Subcutaneous abdominal adipose tissue (tissue), 5 donors: Measurements from ENCODE around the gene TTC23.
A peak's percentile ranks its signal among the peaks of the same experiment; 100 is the strongest.

Experiments used
- H3K27ac ChIP-seq: one replicate; pipeline ENCODE4 v1.7.0; 2013; ENCODE audit warnings: low read depth, mild to moderate bottlenecking, inconsistent platforms, low read length, moderate library complexity
- H3K27me3 ChIP-seq, 5 donors: one replicate each; pipeline ENCODE4 v1.7.0; 2013; ENCODE audit warnings: low read length in 5 of 5, inconsistent platforms in 1 of 5; ENCODE audit not compliant: control insufficient read depth in 5 of 5, insufficient read depth in 4 of 5
- H3K36me3 ChIP-seq, 5 donors: one replicate each; pipeline ENCODE4 v1.7.0; 2013; ENCODE audit warnings: low read length in 5 of 5; ENCODE audit not compliant: control insufficient read depth in 5 of 5, insufficient read depth in 5 of 5
- H3K4me1 ChIP-seq, 5 donors: one replicate each; pipeline ENCODE4 v1.7.0; 2013; ENCODE audit warnings: low read length in 5 of 5, mild to moderate bottlenecking in 3 of 5, moderate library complexity in 1 of 5; ENCODE audit not compliant: control insufficient read depth in 5 of 5, insufficient read depth in 5 of 5
- H3K4me3 ChIP-seq, 5 donors: one replicate each; pipeline ENCODE4 v1.7.0; 2013; ENCODE audit warnings: low read length in 5 of 5, low read depth in 1 of 5
- H3K9ac ChIP-seq, 5 donors: one replicate each; pipeline ENCODE4 v1.7.0; 2013; ENCODE audit warnings: low read length in 5 of 5, mild to moderate bottlenecking in 4 of 5, moderate library complexity in 3 of 5
- H3K9me3 ChIP-seq, 5 donors: one replicate each; pipeline ENCODE4 v1.7.0; 2013; ENCODE audit warnings: low read length in 5 of 5; ENCODE audit not compliant: control insufficient read depth in 5 of 5
- donor health status: healthy.
- donor health status: healthy.
- donor health status: healthy.
- donor health status: healthy.
- donor health status: healthy.

TTC23 gene, protein sequence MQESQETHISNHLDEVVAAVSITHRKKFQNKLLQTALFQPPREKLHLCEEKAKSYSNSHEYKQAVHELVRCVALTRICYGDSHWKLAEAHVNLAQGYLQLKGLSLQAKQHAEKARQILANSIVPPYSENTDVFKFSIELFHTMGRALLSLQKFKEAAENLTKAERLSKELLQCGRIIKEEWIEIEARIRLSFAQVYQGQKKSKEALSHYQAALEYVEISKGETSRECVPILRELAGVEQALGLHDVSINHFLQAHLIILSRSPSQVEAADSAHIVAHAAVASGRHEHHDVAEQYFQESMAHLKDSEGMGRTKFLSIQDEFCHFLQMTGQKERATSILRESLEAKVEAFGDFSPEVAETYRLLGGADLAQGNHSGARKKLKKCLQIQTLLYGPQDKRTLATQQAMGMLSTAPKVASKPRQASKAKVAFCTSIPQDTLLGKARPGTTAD

GRCh38 chr15:99249270-99249841, at the start of gene TTC23:
Gene TTC23, minus strand, starts transcription at chr15:99249581. Its CDS starts 20,869 bp downstream, at chr15:99228712.
- Histone ChIP-seq H3K4me3 (peak within 1 kb of the TSS; percentile 83 to 96 (median 88)), H3K9ac (peak within 1 kb of the TSS; percentile 85 to 96 (median 87)), H3K27ac (peak within 1 kb of the TSS; percentile 90), H3K9me3 (no peaks in the 10 kb centered on the region), H3K36me3 (no peaks in the 10 kb centered on the region), H3K4me1 (peaks cover 8 to 35% (median 32%) of the 10 kb centered on the region in 5 donors), H3K27me3 (no peaks in the 10 kb centered on the region)

GRCh38 chr15:99296386-99296785, 47.0 kb upstream of the TTC23 start:
- H3K4me3 ChIP-seq, result no peak overlapping the region
- H3K9ac ChIP-seq, result no peak overlapping the region
- H3K9me3 ChIP-seq, result no peaks in the 10 kb centered on the region
- H3K27ac ChIP-seq, result no peak overlapping the region
- H3K27me3 ChIP-seq, result no peaks in the 10 kb centered on the region
- no peaks in the 10 kb centered on the region for H3K4me1 ChIP-seq
- peaks cover 0 to 7% (median 5%) of the 10 kb centered on the region in 5 donors for H3K36me3 ChIP-seq

DNA sequence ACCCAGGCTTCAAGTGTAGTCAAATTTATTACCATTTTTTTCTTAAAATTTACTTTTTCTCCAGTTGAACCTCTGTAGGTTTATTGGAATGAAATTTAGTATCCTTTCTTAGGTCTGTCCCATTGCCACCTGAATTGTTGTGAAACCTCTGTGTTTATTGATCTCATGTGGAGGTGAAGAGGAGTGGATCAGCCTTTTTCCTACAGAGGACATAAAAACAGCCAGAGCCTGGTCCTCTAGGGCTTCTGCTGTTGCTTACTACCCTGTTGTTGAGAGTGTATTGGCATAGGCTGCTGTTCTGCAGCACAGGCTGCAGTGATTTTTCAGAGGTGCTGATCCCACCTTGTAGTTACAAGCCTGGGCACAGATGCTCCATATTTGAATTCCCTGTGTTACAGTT, 46.5 kb upstream of the TTC23 start:
- Histone ChIP-seq H3K27ac (no peak overlapping the region), H3K4me3 (no peak overlapping the region), H3K9me3 (no peaks in the 10 kb centered on the region)

DNA sequence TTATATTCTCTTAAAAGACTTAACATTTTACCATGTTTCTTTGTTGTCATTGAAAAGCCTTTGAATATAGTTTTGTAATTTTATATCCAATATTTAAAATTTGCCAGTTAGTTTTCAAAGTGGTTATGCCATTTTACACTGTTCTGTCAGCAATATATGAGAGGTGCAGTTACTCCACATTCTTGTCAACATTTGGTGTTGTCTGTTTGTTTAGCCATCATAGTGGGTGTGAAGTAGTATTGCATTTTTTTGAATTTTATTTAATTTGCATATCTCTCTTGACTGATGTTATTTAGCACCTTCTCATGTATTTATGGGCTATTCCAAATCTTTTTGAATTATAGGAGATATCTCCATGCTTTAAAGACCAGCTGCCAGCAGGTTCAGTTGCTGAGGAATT, 42.3 kb upstream of the TTC23 start:
- no peaks in the 10 kb centered on the region for H3K27me3 ChIP-seq
- no peaks in the 10 kb centered on the region for H3K4me1 ChIP-seq
- no peak overlapping the region for H3K4me3 ChIP-seq
- H3K9ac ChIP-seq, result no peak overlapping the region
- H3K9me3 ChIP-seq, result no peaks in the 10 kb centered on the region
- peaks cover 0 to 10% (median 5%) of the 10 kb centered on the region in 5 donors for H3K36me3 ChIP-seq
- H3K27ac ChIP-seq, result no peak overlapping the region

More for the DNA sequence above, 46.5 kb upstream of the TTC23 start:
- H3K4me1 ChIP-seq, result no peaks in the 10 kb centered on the region
- H3K27me3 ChIP-seq, result no peaks in the 10 kb centered on the region
- peak overlapping the region in 1 of 5 donors; percentile 13 for H3K9ac ChIP-seq
- peaks cover 0 to 8% (median 5%) of the 10 kb centered on the region in 5 donors for H3K36me3 ChIP-seq

DNA sequence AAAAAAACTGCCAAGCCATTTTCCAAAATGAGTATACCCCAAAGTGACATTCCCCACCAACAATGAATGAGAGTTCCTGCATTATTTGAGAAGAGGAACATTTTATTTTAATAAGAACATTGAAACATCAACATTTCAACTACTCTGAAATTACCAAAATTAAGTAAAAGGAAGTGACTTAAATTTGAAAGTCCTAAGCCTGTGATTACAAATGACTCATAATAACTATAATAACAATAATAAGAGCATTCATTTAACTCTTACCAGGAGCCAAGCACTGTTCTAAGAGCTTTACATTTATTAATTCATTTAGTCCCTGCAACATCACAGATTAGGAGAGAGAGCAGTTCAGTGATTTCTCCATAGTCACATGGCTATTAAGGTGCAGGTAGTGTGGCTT, 34.3 kb upstream of the TTC23 start:
- no peak overlapping the region for H3K4me3 ChIP-seq
- no peak overlapping the region for H3K27ac ChIP-seq

DNA sequence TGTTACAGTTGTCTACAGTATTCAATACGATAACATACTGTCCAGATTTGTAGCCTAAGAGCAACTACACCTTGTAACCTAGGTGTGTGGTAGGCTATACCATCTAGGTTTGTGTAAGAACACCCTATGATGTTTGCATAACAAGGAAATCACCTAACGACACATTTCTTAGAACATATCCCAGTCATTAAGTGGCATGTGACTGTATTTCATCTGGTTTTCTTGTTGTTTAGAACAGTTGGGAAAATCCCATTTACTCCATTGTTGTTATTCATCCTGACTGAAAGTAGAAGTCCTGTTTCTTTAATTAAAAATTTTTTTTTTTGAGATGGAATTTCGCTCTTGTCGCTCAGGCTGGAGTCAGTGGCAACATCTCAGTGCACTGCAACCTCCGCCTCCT, 33.2 kb upstream of the TTC23 start:
- peak overlapping the region; percentile 35 for H3K27ac ChIP-seq

More for the DNA sequence above, 34.3 kb upstream of the TTC23 start:
- Histone ChIP-seq H3K4me1 (peaks cover 0 to 9% (median 0%) of the 10 kb centered on the region in 5 donors), H3K9me3 (no peaks in the 10 kb centered on the region), H3K27me3 (no peaks in the 10 kb centered on the region), H3K36me3 (peaks cover 0 to 8% (median 0%) of the 10 kb centered on the region in 5 donors), H3K9ac (no peak overlapping the region)

GRCh38 chr15:99282121-99282520, 32.7 kb upstream of the TTC23 start:
- peak overlapping the region in 1 of 5 donors; percentile 16 for H3K9ac ChIP-seq
- H3K4me1 ChIP-seq, result peaks cover 0 to 9% (median 0%) of the 10 kb centered on the region in 5 donors
- H3K27me3 ChIP-seq, result no peaks in the 10 kb centered on the region
- peak overlapping the region; percentile 35 for H3K27ac ChIP-seq
- H3K4me3 ChIP-seq, result no peak overlapping the region
- no peaks in the 10 kb centered on the region for H3K9me3 ChIP-seq
- peaks cover 0 to 8% (median 0%) of the 10 kb centered on the region in 5 donors for H3K36me3 ChIP-seq

More for the DNA sequence above, 33.2 kb upstream of the TTC23 start:
- no peaks in the 10 kb centered on the region for H3K9me3 ChIP-seq
- H3K9ac ChIP-seq, result no peak overlapping the region
- H3K4me1 ChIP-seq, result peaks cover 0 to 9% (median 0%) of the 10 kb centered on the region in 5 donors
- no peak overlapping the region for H3K4me3 ChIP-seq
- peaks cover 0 to 8% (median 0%) of the 10 kb centered on the region in 5 donors for H3K36me3 ChIP-seq
- no peaks in the 10 kb centered on the region for H3K27me3 ChIP-seq

DNA sequence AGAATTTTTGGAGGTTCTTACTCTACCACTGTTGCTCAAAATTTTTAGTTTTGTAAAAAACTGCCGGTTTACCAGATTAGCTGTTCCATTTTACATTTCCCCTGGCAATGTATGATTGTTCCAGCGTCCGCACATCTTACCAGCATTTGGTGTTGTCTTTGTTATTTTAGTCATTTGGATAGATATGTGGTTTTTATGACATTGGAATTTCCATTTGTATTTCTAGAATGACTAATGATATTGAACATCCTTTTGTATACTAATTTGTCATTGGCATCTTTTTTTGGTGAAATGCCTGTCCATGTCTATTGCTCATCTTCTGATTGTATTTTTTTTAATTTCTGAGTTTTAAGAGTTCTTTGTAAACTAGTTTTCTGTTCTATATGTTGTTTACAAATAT, 30.4 kb upstream of the TTC23 start:
- peaks cover 0 to 8% (median 0%) of the 10 kb centered on the region in 5 donors for H3K36me3 ChIP-seq
- peaks cover 0 to 9% (median 0%) of the 10 kb centered on the region in 5 donors for H3K4me1 ChIP-seq
- no peaks in the 10 kb centered on the region for H3K27me3 ChIP-seq
- H3K9ac ChIP-seq, result no peak overlapping the region
- H3K27ac ChIP-seq, result no peak overlapping the region
- H3K4me3 ChIP-seq, result no peak overlapping the region
- H3K9me3 ChIP-seq, result no peaks in the 10 kb centered on the region

DNA sequence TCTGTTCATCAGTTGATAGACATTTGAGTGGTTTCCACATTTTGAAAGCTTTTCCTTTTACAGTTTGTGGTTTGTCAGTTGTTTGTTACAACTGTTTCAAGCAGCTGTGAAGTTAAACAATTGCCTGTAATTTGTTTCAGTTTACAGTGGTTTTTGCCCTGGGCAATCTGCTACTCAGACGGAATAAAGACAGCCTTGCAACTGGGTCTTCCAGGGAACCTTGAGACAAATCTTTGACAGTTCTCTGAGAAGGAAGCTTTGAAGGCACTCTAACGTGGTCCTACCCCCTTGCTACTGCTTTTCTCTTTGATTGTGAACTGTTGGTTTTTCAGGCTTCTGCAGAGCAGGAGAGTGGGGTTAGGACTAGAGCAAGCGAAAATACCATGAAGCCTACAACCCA, 29.9 kb upstream of the TTC23 start:
- Histone ChIP-seq H3K27ac (no peak overlapping the region), H3K27me3 (no peaks in the 10 kb centered on the region), H3K9ac (no peak overlapping the region), H3K36me3 (peaks cover 0 to 8% (median 0%) of the 10 kb centered on the region in 5 donors), H3K4me1 (peaks cover 0 to 9% (median 0%) of the 10 kb centered on the region in 5 donors), H3K9me3 (no peaks in the 10 kb centered on the region), H3K4me3 (no peak overlapping the region)
